GM21717 (cell line): ENCODE results near the gene MUC5AC.
"Not testable (repeated sequence)": the region's sequence is repeated elsewhere in the genome, so short reads cannot be mapped to it uniquely, and the experiment has no call there.

Experiments used
- ATAC-seq: cut with Tn5 transposase; IDR thresholded peaks from one replicate; pipeline ENCODE4 v1.9.1; 2021; ENCODE audit warnings: mild to moderate bottlenecking, moderate library complexity; ENCODE audit not compliant: unreplicated experiment

The MUC5AC gene

DNA sequence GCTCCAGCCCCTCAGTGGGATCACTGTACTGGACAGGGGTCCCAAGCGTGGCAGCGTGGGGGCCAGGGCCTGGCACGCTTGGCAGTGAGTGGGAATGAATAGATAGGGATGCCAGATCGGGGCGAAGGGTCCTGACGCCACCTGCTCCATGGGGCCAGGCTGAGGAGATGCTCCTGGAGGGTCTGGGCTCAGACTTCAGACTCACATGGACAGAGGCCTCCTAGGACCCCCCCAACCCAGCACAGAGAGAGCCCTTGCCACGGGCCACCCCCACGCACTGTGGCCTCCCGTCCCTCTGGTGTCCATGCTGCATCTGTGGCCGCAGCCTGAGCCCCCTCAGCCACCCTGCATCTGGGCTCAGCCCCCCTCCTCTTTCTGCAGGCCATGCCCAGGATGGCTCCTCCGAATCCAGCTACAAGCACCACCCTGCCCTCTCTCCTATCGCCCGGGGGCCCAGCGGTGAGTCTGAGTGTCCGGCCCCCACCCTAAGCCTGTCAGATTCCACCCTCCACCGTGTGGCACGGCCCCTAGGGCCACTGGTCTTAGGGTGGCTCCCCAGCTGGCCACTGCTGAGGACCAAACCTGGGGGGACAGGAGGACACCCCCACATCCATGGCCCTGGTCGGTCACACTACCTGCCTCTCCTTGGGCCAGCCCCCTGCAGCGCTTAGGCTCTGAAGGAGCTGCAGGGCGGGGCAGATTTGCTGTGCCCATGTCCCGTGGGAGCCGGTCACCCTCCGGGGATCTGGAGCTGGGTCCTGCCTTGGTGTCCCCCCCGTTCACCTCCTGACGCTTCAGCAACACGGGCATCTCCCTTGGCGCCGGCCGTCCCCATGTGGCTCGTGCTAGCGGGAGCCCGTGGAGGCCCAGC, 2.7 kb downstream of the MUC5AC start:
- ATAC-seq, result no peak

DNA sequence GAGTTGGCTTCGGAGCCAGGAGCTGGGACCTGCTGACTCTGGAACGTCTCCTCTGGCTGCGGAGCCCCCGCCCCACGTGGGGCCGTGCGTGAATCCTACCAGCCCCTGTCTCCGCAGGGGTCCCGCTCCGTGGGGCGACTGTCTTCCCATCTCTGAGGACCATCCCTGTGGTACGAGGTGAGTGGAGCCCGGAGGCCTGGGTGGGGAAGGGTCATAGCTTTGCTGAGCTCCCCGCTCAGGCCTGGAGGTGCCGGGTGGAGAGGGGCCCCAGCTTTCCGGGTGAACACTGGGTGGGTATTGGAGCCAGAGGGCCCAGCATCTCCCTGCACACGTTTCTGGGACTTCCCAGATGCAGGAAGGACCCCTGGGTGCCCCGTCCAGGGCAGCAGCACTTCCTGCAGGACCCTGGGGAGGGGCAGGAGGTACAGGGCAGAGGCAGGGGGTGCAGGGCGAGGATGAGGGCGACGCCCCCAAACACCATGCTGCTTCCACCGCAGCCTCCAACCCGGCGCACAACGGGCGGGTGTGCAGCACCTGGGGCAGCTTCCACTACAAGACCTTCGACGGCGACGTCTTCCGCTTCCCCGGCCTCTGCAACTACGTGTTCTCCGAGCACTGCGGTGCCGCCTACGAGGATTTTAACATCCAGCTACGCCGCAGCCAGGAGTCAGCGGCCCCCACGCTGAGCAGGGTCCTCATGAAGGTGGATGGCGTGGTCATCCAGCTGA, 3.8 kb downstream of the MUC5AC start:
- ATAC-seq, result no peak

DNA sequence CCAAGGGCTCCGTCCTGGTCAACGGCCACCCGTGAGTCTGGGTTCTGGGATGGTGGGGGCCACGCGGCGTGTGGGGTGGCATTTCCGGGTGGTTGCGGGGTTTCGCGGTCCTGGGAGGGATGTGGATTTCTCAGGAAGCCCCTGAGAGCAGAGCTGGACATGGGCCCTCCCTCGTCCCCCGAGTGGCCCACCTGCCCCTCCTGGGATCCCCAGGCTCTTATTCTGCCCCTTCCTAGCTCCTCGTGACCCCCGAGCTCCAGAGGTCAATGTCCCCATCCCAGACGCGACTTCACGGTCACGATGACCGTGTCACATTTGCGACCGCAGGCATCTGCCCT, 4.4 kb downstream of the MUC5AC start:
- no peak for ATAC-seq

DNA sequence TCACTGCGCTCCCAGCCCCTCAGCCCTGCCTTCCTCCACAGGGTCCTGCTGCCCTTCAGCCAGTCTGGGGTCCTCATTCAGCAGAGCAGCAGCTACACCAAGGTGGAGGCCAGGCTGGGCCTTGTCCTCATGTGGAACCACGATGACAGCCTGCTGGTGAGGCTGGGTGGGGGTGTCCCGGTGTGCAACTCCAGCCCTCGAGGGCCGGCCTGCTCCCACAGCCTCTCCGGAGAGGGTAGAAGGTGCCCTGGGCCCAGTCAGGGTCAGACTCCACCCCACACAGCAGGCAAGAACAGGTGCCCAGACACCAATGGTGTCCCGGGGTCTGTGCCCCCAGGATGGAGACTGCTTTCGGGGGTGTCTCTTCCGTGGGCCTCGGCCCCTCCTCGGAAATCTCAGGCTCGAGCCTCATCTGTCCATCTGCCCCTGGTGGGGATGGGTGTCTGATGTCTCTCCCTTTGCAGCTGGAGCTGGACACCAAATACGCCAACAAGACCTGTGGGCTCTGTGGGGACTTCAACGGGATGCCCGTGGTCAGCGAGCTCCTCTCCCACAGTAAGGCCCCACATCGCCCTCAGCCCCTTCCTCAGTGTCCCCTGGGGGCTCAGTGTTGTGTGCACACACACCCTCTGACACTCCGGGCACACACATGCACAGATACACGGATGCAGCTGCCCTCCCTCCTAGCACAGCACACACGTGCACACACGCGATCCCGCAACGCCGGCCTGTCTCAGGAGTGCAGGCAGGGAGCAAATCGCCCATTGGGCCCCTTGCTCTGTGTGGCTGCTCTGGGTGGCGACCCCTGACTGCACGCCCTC, 4.9 kb downstream of the MUC5AC start:
- ATAC-seq, result no peak

DNA sequence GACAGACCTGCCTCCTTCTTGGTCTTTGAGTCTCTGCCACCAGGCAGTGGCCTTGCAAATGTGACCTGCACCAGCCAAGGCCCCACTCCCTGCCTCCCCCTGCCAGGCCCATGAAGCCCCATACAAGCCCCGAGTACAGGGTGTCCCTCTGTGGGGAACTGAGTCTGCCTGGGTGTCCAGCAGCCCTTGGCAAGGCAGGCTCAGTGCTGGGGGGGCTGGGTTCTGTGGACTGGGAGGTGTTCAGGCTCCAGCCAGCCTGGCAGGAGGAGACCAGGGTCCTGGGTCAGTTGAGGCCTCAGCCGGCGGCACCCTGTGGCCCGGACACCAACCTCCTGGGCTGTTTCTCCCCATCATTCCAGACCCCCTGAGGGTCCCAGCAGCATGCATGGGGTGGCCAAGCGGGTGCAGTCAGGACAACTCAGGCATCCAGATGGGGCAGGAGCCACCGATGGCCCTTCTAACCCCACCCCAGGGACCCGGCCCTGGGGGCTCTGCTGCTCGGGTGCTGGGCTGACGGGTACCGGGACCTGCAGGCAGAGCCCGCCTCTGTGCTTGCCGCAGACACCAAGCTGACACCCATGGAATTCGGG, 5.7 kb downstream of the MUC5AC start:
- ATAC-seq, result no peak

DNA sequence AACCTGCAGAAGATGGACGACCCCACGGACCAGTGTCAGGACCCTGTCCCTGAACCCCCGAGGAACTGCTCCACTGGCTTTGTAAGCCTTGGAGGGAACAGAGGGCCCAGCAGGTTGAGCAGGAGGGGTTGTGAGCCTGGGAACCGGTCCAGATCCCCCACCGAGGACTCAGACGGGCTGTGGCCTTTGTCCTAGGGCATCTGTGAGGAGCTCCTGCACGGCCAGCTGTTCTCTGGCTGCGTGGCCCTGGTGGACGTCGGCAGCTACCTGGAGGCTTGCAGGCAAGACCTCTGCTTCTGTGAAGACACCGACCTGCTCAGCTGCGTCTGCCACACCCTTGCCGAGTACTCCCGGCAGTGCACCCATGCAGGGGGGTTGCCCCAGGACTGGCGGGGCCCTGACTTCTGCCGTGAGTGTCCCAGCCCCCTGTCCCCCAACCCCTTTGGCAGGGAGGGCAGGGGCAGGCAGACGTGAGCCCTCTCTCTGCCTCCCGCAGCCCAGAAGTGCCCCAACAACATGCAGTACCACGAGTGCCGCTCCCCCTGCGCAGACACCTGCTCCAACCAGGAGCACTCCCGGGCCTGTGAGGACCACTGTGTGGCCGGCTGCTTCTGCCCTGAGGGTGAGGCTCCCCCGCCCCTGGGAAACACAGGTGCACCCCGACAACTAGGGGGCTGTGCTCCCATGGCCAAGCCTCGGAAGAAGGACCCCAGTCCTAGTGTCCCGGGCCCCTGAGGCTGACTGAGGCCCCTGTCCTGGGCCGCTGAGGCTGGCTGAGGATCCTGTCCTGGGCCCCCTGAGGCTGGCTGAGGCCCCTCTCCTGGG, 6.4 kb downstream of the MUC5AC start:
- ATAC-seq, result no peak

DNA sequence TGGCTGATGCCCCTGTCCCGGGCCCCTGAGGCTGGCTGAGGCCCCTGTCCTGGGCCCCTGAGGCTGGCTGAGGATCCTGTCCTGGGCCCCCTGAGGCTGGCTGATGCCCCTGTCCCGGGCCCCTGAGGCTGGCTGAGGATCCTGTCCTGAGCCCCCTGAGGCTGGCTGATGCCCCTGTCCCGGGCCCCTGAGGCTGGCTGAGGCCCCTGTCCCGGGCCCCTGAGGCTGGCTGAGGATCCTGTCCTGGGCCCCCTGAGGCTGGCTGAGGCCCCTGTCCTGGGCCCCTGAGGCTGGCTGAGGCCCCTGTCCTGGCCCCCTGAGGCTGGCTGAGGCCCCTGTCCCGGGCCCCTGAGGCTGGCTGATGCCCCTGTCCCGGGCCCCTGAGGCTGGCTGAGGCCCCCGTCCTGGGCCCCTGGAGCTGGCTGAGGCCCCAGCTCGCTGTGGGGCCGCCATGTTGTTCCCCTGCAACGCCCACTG, 7.1 kb downstream of the MUC5AC start:
- ATAC-seq, result not testable (repeated sequence)

DNA sequence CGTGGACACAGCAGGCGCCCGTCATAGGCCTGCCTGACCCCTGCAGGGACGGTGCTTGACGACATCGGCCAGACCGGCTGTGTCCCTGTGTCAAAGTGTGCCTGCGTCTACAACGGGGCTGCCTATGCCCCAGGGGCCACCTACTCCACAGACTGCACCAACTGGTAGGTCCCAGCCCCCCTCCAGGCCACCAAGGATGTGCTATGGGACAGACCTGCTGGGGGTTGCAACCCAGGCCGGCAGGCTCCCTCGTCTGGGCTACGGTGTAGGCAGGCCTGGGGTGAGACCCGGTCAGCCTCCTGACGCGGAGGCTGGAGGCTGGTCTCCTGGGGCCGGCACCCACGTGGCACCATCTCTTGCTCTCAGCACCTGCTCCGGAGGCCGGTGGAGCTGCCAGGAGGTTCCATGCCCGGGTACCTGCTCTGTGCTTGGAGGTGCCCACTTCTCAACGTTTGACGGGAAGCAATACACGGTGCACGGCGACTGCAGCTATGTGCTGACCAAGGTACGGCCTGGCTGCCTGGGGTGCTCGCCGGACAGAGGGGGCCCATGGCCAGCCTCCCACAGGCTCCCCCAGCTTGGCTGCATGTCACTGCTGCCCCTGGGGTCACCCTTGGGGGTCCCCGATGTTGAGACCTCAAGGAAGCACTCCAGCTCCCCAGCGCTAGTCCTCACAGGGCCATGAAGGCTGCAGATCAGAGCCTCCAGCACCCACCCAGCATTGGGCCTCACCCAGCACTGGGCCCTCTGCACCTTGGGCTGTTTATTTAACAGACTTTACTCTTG, 7.7 kb downstream of the MUC5AC start:
- no peak for ATAC-seq

DNA sequence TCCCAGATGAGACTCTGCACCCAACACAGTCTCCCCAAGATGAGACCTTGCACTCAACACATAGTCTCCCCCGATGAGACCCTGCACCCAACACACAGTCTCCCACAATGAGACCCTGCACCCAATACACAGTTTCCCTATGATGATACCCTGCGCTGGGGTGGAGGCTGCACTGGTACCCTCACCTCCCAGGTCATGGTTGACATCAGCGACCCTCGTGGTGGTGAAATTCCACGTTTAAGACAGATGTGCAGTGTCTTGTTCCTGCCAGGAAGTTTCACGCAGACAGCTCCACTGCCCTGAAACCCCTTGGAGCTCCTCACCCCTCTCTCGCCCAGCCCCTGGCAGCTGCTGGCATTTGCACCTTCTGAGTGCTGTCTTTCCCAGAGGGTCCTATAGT, 9.5 kb downstream of the MUC5AC start:
- no peak for ATAC-seq

DNA sequence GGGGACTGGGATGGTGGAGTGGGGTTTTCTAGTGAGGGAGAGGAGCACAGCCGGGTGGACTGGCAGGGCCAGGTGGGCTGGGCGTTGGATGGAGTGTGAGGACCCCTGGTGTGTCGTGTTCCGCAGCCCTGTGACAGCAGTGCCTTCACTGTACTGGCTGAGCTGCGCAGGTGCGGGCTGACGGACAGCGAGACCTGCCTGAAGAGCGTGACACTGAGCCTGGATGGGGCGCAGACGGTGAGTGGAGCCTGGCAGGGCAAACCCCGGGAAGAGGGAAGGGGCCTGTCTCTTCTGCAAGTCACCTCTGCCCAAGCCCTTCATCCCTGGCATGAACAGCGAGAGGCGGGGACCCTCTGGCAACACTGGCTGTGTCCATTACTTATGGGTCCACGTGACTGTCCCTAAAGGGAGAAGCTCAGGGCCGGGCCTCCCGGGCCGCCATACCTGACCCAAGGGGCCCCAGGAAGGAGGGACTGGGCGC, 10.0 kb downstream of the MUC5AC start:
- no peak for ATAC-seq

DNA sequence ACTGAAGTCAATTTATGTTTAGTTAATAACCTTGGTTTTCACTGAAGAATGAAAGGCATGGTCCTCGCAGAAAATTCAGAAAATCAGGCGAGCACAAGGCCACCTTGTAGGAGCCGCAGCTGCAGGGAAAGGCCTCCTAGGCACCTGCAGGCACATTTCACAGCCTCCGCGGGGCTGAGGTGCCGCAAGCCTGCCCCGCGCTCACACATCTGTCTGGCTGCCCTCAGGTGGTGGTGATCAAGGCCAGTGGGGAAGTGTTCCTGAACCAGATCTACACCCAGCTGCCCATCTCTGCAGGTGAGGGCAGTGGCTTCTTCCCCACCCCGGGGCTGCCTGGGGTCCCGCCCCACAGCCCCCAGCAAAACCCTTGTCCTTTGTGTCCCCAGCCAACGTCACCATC, 10.5 kb downstream of the MUC5AC start:
- ATAC-seq, result no peak

DNA sequence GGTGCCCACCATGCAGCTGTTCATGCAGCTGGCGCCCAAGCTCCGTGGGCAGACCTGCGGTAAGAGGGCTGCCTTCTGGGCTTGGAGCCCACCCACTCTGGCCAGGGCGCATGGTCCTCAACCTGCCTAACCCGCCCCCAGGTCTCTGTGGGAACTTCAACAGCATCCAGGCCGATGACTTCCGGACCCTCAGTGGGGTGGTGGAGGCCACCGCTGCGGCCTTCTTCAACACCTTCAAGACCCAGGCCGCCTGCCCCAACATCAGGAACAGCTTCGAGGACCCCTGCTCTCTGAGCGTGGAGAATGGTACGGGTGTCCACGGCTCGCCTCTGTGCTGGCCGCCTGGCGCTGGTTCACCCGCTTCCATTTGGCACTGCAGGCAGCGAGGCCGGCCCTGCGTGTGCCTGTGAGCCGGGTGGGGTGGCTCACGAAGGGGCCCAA, 11.0 kb downstream of the MUC5AC start:
- no peak for ATAC-seq

DNA sequence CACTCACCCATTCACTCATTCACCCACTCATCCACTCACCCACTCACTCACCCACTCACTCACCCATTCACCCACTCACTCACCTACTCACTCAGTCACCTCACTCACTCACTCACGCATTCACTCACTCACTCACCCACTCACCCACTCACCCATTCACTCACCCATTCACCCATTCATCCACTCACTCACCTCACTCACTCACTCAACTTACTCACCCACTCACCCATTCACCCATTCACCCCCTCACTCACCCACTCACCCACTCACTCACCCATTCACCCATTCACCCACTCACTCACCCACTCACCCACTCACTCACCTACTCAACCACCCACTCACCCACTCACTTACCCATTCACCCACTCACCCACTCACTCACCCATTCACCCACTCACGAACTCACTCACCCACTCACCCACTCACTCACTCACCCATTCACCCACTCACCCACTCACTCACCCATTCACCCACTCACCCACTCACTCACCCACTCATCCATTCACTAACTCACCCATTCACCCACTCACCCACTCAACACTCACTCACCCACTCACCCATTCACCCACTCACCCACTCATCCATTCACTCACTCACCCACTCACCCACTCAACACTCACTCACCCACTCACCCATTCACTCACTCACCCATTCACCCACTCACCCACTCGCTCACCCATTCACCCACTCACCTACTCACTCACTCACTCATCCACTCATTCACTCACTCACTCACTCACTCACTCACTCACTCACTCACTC, 13.7 kb downstream of the MUC5AC start:
- ATAC-seq, result no peak

DNA sequence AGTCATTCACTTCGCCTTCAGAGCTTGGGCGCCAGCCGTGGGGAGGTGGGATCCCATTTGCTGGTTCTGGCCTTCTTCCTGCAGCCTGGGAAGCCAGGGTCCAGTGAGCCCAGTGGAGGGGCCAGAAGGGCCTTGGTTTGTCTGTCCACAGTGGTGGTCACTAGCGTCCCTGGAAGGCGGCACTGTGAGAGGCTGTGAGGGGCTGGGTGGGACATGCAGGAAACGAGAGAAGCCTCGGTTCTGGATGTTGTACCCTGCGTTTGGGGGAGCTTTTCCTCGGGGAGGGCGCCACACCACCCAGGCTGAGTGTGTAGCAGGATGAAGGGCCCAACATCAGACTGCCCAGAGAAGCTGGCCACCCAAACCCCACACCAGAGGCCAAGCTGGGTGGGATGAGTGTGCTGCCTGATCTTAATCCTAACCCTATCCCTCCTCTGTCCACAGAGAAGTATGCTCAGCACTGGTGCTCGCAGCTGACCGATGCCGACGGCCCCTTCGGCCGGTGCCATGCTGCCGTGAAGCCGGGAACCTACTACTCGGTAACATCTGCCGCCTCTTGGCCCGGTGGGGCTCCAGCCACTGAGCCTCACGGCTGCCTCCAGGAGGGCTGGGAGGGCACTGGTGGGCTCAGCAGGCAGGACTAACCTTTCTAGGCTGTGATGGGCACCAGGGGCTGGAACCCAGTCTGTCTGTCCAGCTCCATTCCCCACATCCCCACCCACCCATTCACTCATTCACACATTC, 14.4 kb downstream of the MUC5AC start:
- no peak for ATAC-seq

DNA sequence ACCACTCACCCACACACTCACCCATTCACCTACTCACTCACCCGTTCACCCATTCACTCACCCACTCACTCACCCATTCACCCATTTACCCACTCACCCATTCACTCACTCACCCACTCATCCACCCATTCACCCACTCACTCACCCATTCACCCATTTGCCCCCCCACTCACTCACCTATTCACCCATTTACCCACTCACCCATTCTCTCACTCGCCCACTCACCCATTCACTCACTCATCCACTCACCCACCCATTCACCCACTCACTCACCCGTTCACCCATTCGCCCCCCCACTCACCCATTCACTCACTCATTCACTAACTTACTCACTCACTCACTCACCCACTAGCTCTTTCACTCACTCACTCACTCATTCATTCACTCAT, 15.0 kb downstream of the MUC5AC start:
- ATAC-seq, result no peak

DNA sequence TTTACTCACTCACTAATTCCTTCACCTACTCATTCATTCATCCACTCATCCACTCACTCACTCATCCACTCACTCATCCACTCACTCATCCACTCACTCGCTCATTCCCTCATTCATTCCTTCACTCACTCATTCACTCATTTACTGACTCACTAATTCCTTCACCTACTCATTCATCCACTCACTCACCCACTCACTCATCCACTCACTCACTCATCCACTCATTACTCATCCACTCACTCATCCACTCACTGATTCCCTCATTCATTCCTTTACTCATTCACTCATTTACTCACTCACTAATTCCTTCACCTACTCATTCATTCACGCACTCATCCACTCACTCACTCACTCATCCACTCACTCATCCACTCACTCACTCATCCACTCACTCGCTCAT, 15.6 kb downstream of the MUC5AC start:
- not testable (repeated sequence) for ATAC-seq

DNA sequence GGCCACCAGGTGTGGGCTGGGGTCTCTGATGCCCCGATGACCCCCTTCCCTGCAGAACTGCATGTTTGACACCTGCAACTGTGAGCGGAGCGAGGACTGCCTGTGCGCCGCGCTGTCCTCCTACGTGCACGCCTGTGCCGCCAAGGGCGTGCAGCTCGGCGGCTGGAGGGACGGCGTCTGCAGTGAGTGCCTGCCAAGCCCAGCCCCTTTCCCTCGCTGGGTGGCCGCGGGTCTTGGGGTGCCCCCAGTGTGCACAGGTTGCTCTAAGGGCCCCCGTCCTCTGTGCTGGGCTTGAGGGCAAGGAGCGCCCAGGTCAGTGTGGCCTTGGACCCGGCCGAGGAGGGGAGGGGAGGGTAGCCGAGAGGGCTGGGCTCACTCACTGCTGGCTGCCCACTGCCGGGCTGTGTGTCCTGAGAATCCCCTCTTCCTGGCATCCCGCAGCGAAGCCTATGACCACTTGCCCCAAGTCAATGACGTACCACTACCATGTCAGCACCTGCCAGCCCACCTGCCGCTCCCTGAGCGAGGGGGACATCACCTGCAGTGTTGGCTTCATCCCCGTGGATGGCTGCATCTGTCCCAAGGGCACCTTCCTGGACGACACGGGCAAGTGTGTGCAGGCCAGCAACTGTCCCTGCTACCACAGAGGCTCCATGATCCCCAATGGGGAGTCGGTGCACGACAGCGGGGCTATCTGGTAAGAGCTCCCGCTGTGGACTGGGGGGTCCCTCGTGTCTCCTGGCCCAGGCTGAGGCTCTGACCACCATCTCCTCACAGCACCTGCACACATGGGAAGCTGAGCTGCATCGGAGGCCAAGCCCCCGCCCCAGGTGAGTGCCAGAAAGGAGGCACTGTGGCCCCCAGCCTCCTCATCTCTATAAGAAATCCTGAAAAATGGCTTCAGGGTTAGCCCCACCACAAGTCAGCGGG, 17.0 kb downstream of the MUC5AC start:
- ATAC-seq, result no peak
